ENCODE results near the gene CRHR1. TPM values are rescaled to one million over a fixed set of nuclear protein-coding genes. Genes with fewer than 3 reads are reported as not detected.
A peak's percentile ranks its signal among the peaks of the same experiment; 100 is the strongest.

CRHR1 gene
- total and polyA plus RNA-seq, 4 donors = 1.9 to 10.4 (median 5.6) TPM

GRCh38 chr17:45747911-45748310 lies 36.2 kb upstream of the CRHR1 start:
- H3K4me1 ChIP-seq (ENCODE audit: control insufficient read depth, insufficient read depth, low read length) = peaks cover 11% of the 10 kb centered on the region
- no peaks in the 10 kb centered on the region for H3K36me3 ChIP-seq (ENCODE audit: control insufficient read depth, insufficient read depth, low read length)
- H3K9me3 ChIP-seq (ENCODE audit: control insufficient read depth, insufficient read depth, low read length) = no peaks in the 10 kb centered on the region
- H3K27ac ChIP-seq (ENCODE audit: low read depth, low read length) = no peak overlapping the region
- WGBS (ENCODE audit: insufficient coverage) = 76% methylated on average over 5 of the region's 6 CpGs
- peak in 2 of 6 donors; percentile 47 to 69 for DNase-seq (ENCODE audit: low read depth in 4 of 6, low spot score in 6 of 6)
- H3K4me3 ChIP-seq (ENCODE audit: low read depth, low read length) = no peak overlapping the region
- H3K27me3 ChIP-seq (ENCODE audit: control insufficient read depth, insufficient read depth, low read length) = no peaks in the 10 kb centered on the region

GRCh38 chr17:45748731-45749310 lies 35.3 kb upstream of the CRHR1 start:
- H3K4me1 ChIP-seq (ENCODE audit: control insufficient read depth, insufficient read depth, low read length) = peaks cover 11% of the 10 kb centered on the region
- 71% methylated on average over 6 of the region's 11 CpGs for WGBS (ENCODE audit: insufficient coverage)
- no peak overlapping the region for H3K27ac ChIP-seq (ENCODE audit: low read depth, low read length)
- H3K36me3 ChIP-seq (ENCODE audit: control insufficient read depth, insufficient read depth, low read length) = no peaks in the 10 kb centered on the region
- no peak overlapping the region for H3K4me3 ChIP-seq (ENCODE audit: low read depth, low read length)
- no peak for DNase-seq (ENCODE audit: low read depth in 4 of 6, low spot score in 6 of 6)
- H3K27me3 ChIP-seq (ENCODE audit: control insufficient read depth, insufficient read depth, low read length) = no peaks in the 10 kb centered on the region
- H3K9me3 ChIP-seq (ENCODE audit: control insufficient read depth, insufficient read depth, low read length) = no peaks in the 10 kb centered on the region

GRCh38 chr17:45749831-45750335 lies 34.2 kb upstream of the CRHR1 start:
- H3K27me3 ChIP-seq (ENCODE audit: control insufficient read depth, insufficient read depth, low read length) = no peaks in the 10 kb centered on the region
- 98% methylated on average over 3 of the region's 4 CpGs for WGBS (ENCODE audit: insufficient coverage)

GRCh38 chr17:45750779-45751440 lies 33.2 kb upstream of the CRHR1 start:
- Histone ChIP-seq H3K9me3 (ENCODE audit: control insufficient read depth, insufficient read depth, low read length) (no peaks in the 10 kb centered on the region), H3K4me1 (ENCODE audit: control insufficient read depth, insufficient read depth, low read length) (peaks cover 11% of the 10 kb centered on the region), H3K36me3 (ENCODE audit: control insufficient read depth, insufficient read depth, low read length) (no peaks in the 10 kb centered on the region), H3K27me3 (ENCODE audit: control insufficient read depth, insufficient read depth, low read length) (no peaks in the 10 kb centered on the region), H3K4me3 (ENCODE audit: low read depth, low read length) (no peak overlapping the region), H3K27ac (ENCODE audit: low read depth, low read length) (no peak overlapping the region)
- no peak for DNase-seq (ENCODE audit: low read depth in 4 of 6, low spot score in 6 of 6)
- WGBS (ENCODE audit: insufficient coverage) = 86% methylated on average over 12 of the region's 15 CpGs

More at GRCh38 chr17:45749831-45750335, 34.2 kb upstream of the CRHR1 start:
- DNase-seq (ENCODE audit: low read depth in 4 of 6, low spot score in 6 of 6) = no peak
- Histone ChIP-seq H3K27ac (ENCODE audit: low read depth, low read length) (no peak overlapping the region), H3K9me3 (ENCODE audit: control insufficient read depth, insufficient read depth, low read length) (no peaks in the 10 kb centered on the region), H3K36me3 (ENCODE audit: control insufficient read depth, insufficient read depth, low read length) (no peaks in the 10 kb centered on the region), H3K4me3 (ENCODE audit: low read depth, low read length) (no peak overlapping the region), H3K4me1 (ENCODE audit: control insufficient read depth, insufficient read depth, low read length) (peaks cover 11% of the 10 kb centered on the region)

GRCh38 chr17:45751466-45751865 lies 32.7 kb upstream of the CRHR1 start:
- 12% methylated on average over 4 of the region's 10 CpGs for WGBS (ENCODE audit: insufficient coverage)
- Histone ChIP-seq H3K27me3 (ENCODE audit: control insufficient read depth, insufficient read depth, low read length) (no peaks in the 10 kb centered on the region), H3K4me1 (ENCODE audit: control insufficient read depth, insufficient read depth, low read length) (peaks cover 12% of the 10 kb centered on the region), H3K9me3 (ENCODE audit: control insufficient read depth, insufficient read depth, low read length) (no peaks in the 10 kb centered on the region), H3K4me3 (ENCODE audit: low read depth, low read length) (no peak overlapping the region), H3K36me3 (ENCODE audit: control insufficient read depth, insufficient read depth, low read length) (no peaks in the 10 kb centered on the region), H3K27ac (ENCODE audit: low read depth, low read length) (no peak overlapping the region)
- no peak for DNase-seq (ENCODE audit: low read depth in 4 of 6, low spot score in 6 of 6)

GRCh38 chr17:45752246-45752645 lies 31.9 kb upstream of the CRHR1 start:
- H3K4me1 ChIP-seq (ENCODE audit: control insufficient read depth, insufficient read depth, low read length) = peaks cover 12% of the 10 kb centered on the region
- DNase-seq (ENCODE audit: low read depth in 4 of 6, low spot score in 6 of 6) = no peak
- H3K4me3 ChIP-seq (ENCODE audit: low read depth, low read length) = no peak overlapping the region
- H3K27me3 ChIP-seq (ENCODE audit: control insufficient read depth, insufficient read depth, low read length) = no peaks in the 10 kb centered on the region
- WGBS (ENCODE audit: insufficient coverage) = 85% methylated on average over 9 of the region's 9 CpGs
- H3K27ac ChIP-seq (ENCODE audit: low read depth, low read length) = no peak overlapping the region
- no peaks in the 10 kb centered on the region for H3K36me3 ChIP-seq (ENCODE audit: control insufficient read depth, insufficient read depth, low read length)
- H3K9me3 ChIP-seq (ENCODE audit: control insufficient read depth, insufficient read depth, low read length) = no peaks in the 10 kb centered on the region

GRCh38 chr17:45753645-45754225 lies 30.4 kb upstream of the CRHR1 start:
- WGBS (ENCODE audit: insufficient coverage) = 67% methylated on average over 2 of the region's 7 CpGs
- Histone ChIP-seq H3K4me3 (ENCODE audit: low read depth, low read length) (no peak overlapping the region), H3K36me3 (ENCODE audit: control insufficient read depth, insufficient read depth, low read length) (no peaks in the 10 kb centered on the region), H3K27ac (ENCODE audit: low read depth, low read length) (no peak overlapping the region), H3K4me1 (ENCODE audit: control insufficient read depth, insufficient read depth, low read length) (peaks cover 18% of the 10 kb centered on the region), H3K27me3 (ENCODE audit: control insufficient read depth, insufficient read depth, low read length) (no peaks in the 10 kb centered on the region), H3K9me3 (ENCODE audit: control insufficient read depth, insufficient read depth, low read length) (no peaks in the 10 kb centered on the region)
- no peak for DNase-seq (ENCODE audit: low read depth in 4 of 6, low spot score in 6 of 6)

GRCh38 chr17:45755050-45755449 lies 29.1 kb upstream of the CRHR1 start:
- no peaks in the 10 kb centered on the region for H3K36me3 ChIP-seq (ENCODE audit: control insufficient read depth, insufficient read depth, low read length)
- DNase-seq (ENCODE audit: low read depth in 4 of 6, low spot score in 6 of 6) = no peak
- H3K4me1 ChIP-seq (ENCODE audit: control insufficient read depth, insufficient read depth, low read length) = peaks cover 18% of the 10 kb centered on the region
- H3K27me3 ChIP-seq (ENCODE audit: control insufficient read depth, insufficient read depth, low read length) = no peaks in the 10 kb centered on the region
- no peak overlapping the region for H3K27ac ChIP-seq (ENCODE audit: low read depth, low read length)
- no peak overlapping the region for H3K4me3 ChIP-seq (ENCODE audit: low read depth, low read length)
- 68% methylated on average over 4 of the region's 8 CpGs for WGBS (ENCODE audit: insufficient coverage)
- H3K9me3 ChIP-seq (ENCODE audit: control insufficient read depth, insufficient read depth, low read length) = no peaks in the 10 kb centered on the region

GRCh38 chr17:45756266-45756991 lies 27.7 kb upstream of the CRHR1 start:
- no peaks in the 10 kb centered on the region for H3K9me3 ChIP-seq (ENCODE audit: control insufficient read depth, insufficient read depth, low read length)
- H3K4me1 ChIP-seq (ENCODE audit: control insufficient read depth, insufficient read depth, low read length) = peaks cover 17% of the 10 kb centered on the region
- no peak overlapping the region for H3K27ac ChIP-seq (ENCODE audit: low read depth, low read length)
- DNase-seq (ENCODE audit: low read depth in 4 of 6, low spot score in 6 of 6) = peak in 2 of 6 donors; percentile 28 to 80
- no peak overlapping the region for H3K4me3 ChIP-seq (ENCODE audit: low read depth, low read length)
- 73% methylated on average over 4 of the region's 12 CpGs for WGBS (ENCODE audit: insufficient coverage)
- H3K36me3 ChIP-seq (ENCODE audit: control insufficient read depth, insufficient read depth, low read length) = no peaks in the 10 kb centered on the region
- no peaks in the 10 kb centered on the region for H3K27me3 ChIP-seq (ENCODE audit: control insufficient read depth, insufficient read depth, low read length)
